ENCODE data around the gene CELA2B.
"Not testable (repeated sequence)": the region's sequence is repeated elsewhere in the genome, so short reads cannot be mapped to it uniquely, and the experiment has no call there.

Gene CELA2B

GRCh38 chr1:15504436-15504835 lies 28.5 kb downstream of the CELA2B start:
- no peak for DNase-seq

GRCh38 chr1:15506831-15507230 lies 30.9 kb downstream of the CELA2B start:
- DNase-seq: no peak

GRCh38 chr1:15507278-15507677 lies 31.4 kb downstream of the CELA2B start:
- DNase-seq: no peak

DNA sequence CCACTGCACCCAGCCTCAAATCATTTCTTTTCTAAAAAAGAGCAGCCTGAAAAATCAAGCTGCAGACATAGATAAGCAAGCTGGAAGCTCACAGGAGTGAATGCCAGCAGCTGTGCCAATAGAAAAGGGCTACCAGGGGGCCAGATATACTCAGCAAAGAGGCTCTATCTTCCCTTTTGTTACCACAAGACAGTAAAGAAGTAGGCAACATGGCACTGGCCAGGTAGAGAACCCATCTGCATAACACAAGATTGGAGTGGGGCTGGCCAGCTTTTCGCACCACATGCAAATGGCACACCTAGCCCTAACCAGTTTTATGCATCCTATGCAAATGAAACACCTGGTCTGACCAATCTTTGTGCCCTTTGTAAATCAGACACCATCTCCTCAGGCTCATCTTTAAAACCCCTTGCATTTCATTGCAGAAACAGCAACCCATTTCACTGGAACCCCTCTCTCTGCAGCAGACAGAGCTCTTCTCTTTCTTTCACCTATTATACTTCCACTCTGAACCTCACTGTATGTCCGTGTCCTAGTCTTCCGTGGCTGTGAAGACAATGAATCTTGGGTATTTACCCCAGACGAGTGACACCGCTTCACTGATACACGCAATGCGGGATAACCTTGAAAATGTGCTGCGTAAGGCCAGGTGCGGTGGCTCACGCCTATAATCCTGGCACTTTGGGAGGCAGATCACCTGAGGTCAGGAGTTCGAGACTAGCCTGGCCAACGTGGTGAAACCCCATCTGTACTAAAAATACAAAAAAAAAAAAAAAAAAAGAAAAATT lies 33.0 kb downstream of the CELA2B start:
- no peak for DNase-seq

GRCh38 chr1:15509586-15509985 lies 33.7 kb downstream of the CELA2B start:
- DNase-seq: no peak

DNA sequence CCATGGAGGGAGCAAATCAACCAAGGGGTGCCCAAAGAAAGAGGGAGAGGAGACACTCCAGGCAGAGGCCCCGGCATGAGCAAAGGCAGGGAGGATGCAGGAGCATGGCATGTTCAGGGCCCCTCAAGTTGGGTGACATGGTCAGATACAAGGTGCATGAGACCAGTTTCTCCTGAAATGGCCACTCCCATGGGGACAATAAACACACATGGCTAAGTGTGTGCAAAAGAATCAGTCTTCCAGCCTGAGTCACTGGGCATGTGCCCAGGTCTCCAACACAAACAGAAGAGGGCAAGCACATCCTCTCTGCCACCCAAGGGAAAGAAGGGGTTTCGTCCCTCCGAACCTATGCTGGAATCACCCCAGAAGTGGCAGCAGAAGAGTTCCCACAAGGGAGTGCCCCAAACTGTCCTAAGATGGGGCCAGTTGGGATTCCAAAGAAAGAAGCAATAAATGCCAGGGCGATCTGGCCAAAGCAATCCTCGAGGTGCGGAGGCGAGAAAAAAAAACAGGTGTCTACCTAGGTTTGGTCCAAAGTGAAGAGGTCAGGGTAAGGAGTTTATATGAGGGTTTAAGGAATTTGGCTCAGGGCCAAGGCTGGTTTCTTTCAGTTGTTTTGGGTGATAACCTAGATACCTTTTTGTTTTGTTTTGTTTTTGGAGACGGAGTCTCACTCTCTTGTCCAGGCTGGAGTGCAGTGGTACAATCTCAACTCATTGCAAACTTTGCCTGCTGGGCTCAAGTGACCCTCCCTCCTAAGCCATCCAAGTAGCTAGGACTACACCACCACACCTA lies 34.9 kb downstream of the CELA2B start:
- no peak for DNase-seq

- DNase-seq: no peak
These were observed 37.3 kb downstream of the CELA2B start for GRCh38 chr1:15513192-15513591.

DNA sequence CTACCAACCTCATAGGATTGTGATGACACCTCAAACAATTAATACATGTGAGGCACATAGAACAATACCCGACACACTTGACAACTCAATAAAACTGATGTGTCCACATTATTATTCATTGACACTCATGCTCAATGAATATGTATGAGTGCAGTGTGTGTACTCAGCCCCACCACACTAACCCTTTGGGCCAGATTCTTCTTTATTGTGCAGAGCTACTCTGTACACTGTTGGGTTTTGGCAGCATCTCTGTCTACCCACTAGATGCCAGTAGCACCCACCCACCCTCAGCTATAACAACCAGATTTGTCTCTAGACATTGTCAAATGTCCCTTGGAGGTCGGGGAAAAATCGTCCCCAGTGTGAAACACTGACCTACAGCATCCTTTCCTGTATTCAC lies 38.0 kb downstream of the CELA2B start:
- no peak for DNase-seq

- not testable (repeated sequence) for DNase-seq
These were observed 38.7 kb downstream of the CELA2B start for GRCh38 chr1:15514557-15514956.

GRCh38 chr1:15515022-15515663 lies 39.2 kb downstream of the CELA2B start:
- DNase-seq: no peak

GRCh38 chr1:15519625-15520024 lies 43.7 kb downstream of the CELA2B start:
- no peak for DNase-seq

DNA sequence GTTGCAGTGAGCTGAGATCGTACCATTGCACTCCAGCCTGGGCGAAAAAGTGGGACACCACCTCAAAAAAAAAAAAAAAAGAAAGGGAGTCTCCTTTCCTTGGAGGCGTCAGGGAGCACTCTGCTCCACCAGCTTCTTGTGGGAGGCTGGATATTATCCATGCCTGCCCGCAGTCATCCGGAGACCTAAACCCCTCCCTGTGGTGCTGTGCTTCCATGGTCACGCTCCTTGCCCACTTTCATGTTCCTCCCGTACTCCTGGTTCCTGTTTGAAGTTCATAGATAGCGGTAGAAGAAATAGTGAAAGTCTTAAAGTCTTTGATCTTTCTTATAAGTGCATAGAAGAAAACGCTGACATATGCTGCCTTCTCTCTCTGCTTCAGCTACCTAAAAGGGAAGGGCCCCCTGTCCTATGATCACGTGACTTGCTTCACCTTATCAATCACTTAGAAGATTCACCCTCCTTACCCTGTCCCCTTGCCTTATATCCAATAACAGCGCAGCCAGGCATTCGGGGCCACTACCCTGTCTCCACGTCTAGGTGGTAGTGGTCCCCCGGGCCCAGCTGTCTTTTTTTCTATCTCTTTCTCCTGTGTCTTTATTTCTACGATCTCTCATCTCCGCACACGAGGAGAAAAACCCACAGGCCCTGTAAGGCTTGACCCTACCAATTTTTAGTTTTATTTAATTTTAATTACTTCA lies 45.5 kb downstream of the CELA2B start:
- DNase-seq: not testable (repeated sequence)

- DNase-seq: no peak
These were observed 46.6 kb downstream of the CELA2B start for GRCh38 chr1:15522551-15522950.

DNA sequence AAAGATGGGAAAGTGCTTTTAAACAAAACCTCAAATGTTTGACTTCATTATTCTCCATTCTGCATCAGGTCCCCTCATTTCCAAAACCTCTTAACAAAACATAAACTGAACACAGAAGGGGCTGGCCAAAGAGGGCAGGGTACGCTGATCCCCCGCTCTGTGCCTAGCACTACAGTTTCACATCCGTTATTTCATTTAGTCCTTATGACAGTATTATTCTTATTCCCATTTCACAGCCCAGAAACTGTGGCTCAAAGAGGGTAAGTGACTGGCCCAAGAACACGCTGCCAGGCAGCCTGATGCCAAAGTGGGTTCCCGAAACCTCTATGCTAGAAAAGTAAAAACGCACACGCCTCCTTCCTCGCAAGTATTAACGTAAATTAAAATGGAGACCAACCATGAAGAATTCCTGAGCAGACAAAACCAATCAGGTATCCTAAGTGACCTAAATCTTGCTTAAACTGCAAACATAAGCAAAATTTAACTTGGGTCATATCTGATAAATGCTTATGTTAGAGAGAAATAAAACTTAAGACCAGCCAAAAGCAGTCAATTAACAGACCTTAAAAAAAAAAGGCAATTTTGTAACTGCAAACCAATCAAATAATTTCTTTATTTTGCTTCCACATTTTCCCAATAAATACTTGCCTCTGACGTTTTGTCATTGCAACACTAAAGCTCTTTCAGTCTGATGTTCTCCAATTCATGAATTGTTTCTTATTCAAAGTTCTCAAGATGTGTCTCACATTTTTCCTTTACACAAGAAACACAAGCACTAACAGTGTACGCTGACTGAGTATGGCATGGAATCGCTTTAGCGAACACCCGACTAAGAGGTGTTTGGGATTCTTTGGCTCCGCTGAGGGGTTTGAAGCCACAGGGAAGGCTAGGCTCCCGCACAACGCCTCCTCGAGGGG lies 47.5 kb downstream of the CELA2B start:
- no peak for DNase-seq

GRCh38 chr1:15524021-15524282 lies 48.0 kb downstream of the CELA2B start, which contains the start of gene CASP9:
Gene CASP9 (minus strand): TSS chr1:15524215. CDS start chr1:15524200, 15 bp downstream.
- DNase-seq: no peak

- DNase-seq: peak; percentile 100
These were observed 48.6 kb downstream of the CELA2B start for GRCh38 chr1:15524283-15525049.

GRCh38 chr1:15525050-15526020 lies 49.4 kb downstream of the CELA2B start:
- DNase-seq: no peak

DNA sequence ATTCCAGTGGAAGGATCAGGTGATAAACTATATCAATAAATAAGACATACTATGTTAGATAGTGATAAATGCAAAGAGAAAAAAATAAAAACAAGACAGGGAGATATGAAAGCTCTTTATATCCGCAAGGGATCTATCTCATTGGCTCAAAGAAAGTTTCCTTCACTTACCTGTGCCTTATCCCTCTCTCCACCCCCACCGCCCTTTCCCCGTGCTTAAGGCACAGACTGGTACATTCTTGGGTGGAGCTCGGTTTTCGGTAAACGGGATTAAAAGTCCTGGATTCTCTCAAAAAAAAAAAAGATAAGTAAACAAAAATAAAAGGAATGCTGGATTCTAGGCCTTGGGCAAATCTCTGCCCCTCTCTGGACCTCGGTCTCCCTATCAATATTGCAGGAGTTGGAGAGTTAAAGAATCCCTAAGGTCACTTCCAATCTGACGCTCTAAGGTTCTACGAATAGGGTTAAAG lies 50.2 kb downstream of the CELA2B start:
- DNase-seq: no peak

GRCh38 chr1:15526490-15527339 lies 50.8 kb downstream of the CELA2B start, which contains the start of gene DNAJC16:
Gene DNAJC16 (plus strand): TSS chr1:15526848. CDS start chr1:15529106, 2,258 bp downstream.
- peak; percentile 95 for DNase-seq
